B cell (primary cell): ENCODE results near the gene LOC101059915.

Experiments used
- EZH2 ChIP-seq: IDR thresholded peaks from 2 replicates; pipeline ENCODE4 v1.6.1; 2012; ENCODE audit warnings: borderline replicate concordance, low read depth, mild to moderate bottlenecking, moderate library complexity, low read length; ENCODE audit not compliant: insufficient read depth, poor library complexity, severe bottlenecking
- TF ChIP-seq, protein P1 (sequence below): fragments of 200-600 bp; IDR thresholded peaks from one replicate; pipeline ENCODE4 v1.8.0; 2022; ENCODE audit warnings: antibody characterized with exemption, mild to moderate bottlenecking

DNA sequence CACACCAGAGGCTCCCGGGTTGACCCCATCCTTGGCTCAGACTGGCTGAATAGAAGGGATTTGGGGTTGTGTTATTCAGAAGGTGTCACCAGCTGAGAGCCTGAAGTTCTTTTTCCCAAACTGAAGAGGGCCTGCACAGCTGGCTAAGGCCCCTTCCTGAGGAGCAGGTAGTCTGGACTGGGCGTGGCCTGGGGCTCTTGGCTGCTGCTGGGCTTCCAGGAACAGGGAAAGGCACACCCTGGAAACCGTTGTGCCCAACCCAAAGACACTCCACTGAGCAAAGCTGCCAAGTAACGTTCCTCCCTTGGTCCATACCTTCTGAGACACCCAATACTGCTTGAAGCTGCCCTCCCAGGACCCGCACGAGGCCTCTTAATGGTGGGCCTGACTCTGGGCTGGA is 40.8 kb upstream of the LOC101059915 start:
- TF ChIP-seq EZH2 = no peak
- TF ChIP-seq, protein P1, sequence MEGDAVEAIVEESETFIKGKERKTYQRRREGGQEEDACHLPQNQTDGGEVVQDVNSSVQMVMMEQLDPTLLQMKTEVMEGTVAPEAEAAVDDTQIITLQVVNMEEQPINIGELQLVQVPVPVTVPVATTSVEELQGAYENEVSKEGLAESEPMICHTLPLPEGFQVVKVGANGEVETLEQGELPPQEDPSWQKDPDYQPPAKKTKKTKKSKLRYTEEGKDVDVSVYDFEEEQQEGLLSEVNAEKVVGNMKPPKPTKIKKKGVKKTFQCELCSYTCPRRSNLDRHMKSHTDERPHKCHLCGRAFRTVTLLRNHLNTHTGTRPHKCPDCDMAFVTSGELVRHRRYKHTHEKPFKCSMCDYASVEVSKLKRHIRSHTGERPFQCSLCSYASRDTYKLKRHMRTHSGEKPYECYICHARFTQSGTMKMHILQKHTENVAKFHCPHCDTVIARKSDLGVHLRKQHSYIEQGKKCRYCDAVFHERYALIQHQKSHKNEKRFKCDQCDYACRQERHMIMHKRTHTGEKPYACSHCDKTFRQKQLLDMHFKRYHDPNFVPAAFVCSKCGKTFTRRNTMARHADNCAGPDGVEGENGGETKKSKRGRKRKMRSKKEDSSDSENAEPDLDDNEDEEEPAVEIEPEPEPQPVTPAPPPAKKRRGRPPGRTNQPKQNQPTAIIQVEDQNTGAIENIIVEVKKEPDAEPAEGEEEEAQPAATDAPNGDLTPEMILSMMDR = no peak
